ENCODE results near the gene CHAF1A.

The CHAF1A gene

DNA sequence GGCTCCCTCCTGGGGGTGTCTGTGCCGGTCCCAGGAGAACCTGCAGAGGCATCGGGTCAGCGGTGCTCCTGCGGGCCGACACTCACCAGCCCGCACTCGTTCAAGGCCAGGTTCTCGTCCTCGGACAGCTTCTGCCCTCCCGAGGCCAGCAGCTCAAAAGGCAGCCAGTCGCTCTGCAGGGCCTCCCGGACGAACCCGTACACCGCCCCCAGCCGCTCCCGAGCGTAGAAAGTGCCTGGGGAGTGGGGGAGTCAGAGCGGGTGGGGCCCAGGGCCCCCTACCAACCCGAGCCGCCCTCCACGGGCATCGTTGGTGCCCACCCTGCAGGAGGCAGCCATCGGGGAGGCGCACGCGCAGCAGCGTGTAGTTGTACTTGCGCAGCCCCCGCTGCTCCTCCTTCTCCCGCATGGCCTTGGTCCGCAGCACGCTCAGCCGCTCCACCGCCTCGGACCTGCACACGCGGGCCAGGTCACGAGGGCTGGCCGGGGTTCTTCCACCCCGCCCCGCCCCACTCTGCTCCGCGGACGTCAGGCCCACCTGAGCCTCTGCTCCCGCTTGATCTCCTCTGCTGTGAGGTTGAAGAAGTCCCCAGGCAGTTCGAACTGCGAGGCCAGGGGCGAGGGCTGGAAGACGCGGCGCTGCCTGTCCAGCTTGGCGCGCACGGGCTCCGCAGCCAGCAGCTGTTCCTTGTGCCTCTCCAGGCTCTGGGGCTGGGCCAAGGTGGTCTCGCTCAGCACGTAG, 43.7 kb downstream of the CHAF1A start:
- no peak overlapping the region for H3K27ac Mint-ChIP-seq
- no peaks in the 10 kb centered on the region for H3K9me3 Mint-ChIP-seq
- no peaks in the 10 kb centered on the region for H3K27me3 Mint-ChIP-seq
- no peaks in the 10 kb centered on the region for H3K4me1 Mint-ChIP-seq (ENCODE audit: low read depth)
- H3K36me3 Mint-ChIP-seq (ENCODE audit: low read depth) = peaks cover 20% of the 10 kb centered on the region
- H3K4me3 Mint-ChIP-seq = no peak overlapping the region

DNA sequence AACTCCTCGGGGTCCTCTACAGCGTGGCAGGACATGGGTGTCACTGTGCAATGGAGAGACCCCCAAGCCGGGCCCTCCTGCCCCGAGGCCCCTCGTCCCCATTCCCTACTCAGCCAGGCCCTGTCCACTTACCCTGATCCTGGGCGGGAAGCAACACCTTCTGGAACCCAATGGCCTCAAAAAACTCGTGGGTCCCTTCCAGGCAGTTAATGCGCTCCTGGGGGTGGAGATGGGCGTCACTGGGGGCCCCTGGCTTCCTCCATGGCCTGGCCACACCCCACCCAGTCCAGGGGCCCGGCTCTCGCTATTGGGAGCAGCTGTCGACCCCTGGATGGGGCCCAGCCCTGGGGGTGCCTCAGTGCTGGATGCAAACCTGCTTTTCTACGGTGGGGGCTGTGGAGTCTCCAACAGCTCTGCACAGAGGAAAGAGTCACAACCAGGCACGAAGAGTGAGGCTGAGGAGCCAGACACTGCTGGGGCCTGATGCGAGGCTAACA, 44.3 kb downstream of the CHAF1A start:
- H3K4me1 Mint-ChIP-seq (ENCODE audit: low read depth) = no peaks in the 10 kb centered on the region
- H3K9me3 Mint-ChIP-seq = no peaks in the 10 kb centered on the region
- H3K4me3 Mint-ChIP-seq = no peak overlapping the region
- H3K27me3 Mint-ChIP-seq = no peaks in the 10 kb centered on the region
- no peak overlapping the region for H3K27ac Mint-ChIP-seq
- peaks cover 20% of the 10 kb centered on the region for H3K36me3 Mint-ChIP-seq (ENCODE audit: low read depth)

DNA sequence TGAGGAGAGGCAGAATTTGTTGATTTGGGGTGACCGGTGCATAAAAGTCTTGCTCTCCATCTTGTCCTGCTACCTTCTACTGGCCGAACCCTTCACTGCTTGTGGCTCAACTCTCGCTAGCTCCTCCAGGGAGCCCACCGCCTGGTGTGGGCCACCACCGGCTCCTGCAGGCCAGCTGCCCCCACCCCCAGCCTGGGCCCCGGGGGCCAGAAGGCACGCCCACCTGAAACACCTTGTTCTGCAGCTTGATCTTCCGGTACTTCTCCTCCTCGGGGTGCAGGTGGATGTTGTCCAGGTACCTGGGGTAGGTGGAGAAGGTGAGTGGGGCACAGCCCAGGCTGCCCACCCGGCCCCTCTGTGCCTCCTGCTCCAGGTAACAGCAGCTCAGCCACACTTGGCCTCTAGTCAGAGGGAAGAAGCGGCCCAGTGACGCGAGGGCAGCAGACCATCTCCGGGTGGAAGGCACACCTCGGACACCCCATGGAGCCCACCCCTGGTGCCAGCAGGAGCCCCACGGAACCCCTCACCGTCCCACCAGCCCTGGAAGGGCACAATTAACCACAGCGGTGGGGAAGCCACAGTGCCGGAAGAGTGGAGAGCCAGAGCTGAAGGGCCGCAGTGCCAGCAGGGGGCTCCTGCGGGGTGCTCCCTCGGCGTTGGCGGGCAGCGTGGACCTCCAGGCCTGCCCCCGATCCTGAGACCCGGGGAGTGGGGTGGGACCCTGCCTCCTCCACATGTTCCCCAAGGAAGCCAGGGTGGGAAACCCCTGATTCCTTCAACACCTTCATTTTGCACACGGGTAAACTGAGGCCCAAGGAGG, 45.1 kb downstream of the CHAF1A start:
- no peak overlapping the region for H3K4me3 Mint-ChIP-seq
- no peaks in the 10 kb centered on the region for H3K27me3 Mint-ChIP-seq
- no peaks in the 10 kb centered on the region for H3K4me1 Mint-ChIP-seq (ENCODE audit: low read depth)
- H3K27ac Mint-ChIP-seq = no peak overlapping the region
- no peaks in the 10 kb centered on the region for H3K9me3 Mint-ChIP-seq
- H3K36me3 Mint-ChIP-seq (ENCODE audit: low read depth) = peaks cover 13% of the 10 kb centered on the region

DNA sequence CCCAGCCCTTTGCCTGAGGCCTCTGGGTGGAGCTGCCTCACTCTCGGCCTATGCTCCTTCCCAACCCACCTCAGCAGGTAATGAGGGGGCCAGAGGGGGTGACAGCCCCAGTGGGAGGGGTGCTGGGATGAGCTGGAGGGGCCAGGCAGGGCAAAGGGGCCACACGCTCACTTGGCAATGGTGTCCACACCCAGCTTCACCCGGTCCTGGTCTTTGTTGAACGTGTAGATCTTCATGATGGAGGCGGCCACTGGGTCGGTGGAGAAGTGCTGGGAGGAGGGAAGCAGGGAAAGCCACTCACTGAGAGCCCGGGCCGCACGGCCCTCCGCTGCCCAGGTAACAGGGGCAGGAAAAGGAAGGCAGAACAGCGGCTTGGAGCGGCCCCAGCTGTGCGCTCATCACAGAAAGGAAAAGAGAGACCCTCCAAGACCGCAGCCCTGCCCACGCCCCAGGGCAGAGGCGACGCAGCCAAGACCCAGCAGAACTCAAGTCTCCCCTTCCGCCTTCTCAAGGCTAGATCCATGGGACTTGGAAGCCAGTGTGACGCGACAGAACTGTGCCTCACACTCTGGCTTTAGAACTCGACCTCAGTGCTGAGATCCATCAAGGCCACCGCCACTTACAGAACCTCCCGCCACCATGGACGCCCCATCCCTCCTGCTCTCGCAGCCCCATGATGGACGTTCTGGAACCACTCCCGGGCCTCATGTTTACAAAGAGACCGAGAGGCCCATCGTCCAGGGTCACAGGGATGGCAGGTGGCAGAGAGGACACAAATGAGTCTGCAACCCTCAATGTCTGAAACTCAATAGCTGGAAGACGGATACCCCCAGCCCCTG, 45.9 kb downstream of the CHAF1A start:
- H3K4me3 Mint-ChIP-seq = no peak overlapping the region
- no peaks in the 10 kb centered on the region for H3K4me1 Mint-ChIP-seq (ENCODE audit: low read depth)
- no peaks in the 10 kb centered on the region for H3K9me3 Mint-ChIP-seq
- H3K36me3 Mint-ChIP-seq (ENCODE audit: low read depth) = peaks cover 9% of the 10 kb centered on the region
- H3K27me3 Mint-ChIP-seq = no peaks in the 10 kb centered on the region
- no peak overlapping the region for H3K27ac Mint-ChIP-seq

DNA sequence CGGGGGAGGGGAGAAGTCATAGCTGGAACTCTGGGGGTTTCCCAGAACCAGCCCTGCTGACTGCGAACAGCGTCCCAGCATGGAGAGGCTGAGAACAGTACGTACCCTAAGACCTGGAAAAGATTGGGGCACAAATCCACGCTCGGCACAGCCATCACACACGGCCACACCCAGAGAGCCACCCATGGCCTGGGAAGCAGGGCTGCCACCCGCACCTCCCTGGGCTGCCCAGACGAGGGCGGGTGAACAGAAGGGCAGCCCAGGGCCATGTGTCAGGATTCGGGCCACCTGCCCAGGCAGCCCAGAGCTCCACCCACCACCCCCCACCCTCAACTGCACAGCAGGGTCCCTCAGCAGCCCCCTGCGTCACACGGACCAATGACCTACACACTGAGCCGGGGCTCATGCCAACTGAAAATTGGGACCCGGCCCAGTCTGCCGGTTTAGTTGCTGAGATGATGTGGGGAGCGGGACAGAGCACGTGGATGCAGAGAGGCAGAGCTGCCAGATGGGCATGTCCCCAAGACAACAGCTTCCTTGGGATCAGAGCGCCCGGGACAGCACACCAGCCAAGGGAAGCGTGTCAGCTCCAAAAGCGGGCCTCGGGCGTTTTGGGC, 46.7 kb downstream of the CHAF1A start:
- Mint-ChIP-seq H3K27ac (no peak overlapping the region), H3K36me3 (ENCODE audit: low read depth) (peaks cover 8% of the 10 kb centered on the region), H3K27me3 (no peaks in the 10 kb centered on the region), H3K4me1 (ENCODE audit: low read depth) (no peaks in the 10 kb centered on the region), H3K4me3 (no peak overlapping the region), H3K9me3 (no peaks in the 10 kb centered on the region)

DNA sequence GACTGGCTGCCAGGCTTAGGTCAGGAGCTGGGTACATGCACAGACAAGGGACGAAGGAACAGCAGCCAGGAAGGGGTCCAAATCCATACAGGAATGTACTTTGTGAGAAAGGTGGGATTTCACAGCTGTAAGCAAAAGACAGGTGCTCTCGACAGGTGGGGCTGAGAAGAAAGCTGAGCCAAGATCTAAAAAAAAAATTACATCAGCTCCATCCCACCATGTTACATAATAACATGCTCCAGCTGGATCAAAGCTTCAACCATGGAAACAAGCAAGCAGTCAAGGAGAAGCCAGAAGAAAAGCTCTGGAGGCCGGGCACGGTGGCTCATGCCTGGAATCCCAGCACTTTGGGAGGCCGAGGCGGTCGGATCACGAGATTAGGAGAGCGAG, 47.2 kb downstream of the CHAF1A start:
- H3K27ac Mint-ChIP-seq = no peak overlapping the region
- H3K4me3 Mint-ChIP-seq = no peak overlapping the region
- H3K36me3 Mint-ChIP-seq (ENCODE audit: low read depth) = peaks cover 8% of the 10 kb centered on the region
- H3K4me1 Mint-ChIP-seq (ENCODE audit: low read depth) = no peaks in the 10 kb centered on the region
- H3K27me3 Mint-ChIP-seq = no peaks in the 10 kb centered on the region
- H3K9me3 Mint-ChIP-seq = no peaks in the 10 kb centered on the region

DNA sequence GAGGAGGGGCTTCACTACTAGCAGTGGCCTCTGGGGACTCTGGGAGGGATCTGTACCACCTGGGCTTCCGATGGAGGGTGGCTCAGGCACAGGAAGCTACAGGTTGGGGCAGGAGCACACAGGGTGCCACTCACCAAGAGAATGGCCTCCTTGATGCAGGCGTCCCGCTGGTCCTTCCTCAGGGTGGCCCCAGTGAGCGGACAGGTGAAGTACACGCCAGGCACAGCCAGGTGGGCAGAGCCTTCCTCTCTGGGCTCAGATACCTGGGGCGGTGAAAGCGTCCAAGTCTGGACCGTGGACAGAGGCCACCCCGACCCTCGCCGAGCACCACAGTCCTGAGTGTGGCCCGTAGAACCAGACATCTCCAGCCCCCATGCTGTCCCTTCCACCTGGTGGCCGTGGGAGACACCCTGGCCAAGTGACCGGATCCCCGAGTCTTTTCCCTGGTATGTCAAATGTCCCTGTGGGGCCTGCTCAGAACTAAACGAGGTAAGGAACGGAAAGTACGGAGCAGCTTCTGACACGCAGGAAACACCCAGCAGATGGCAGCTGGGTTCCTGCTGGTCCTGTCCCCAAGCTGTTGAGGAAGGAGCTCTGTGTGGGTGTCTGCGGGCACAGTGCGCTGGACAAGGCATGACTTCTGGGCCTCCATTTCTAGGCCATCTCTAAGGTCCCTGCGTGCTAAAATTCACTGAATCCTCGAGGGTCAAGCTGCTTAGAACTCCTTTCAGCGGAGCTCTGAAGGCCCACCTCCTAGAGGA, 50.0 kb downstream of the CHAF1A start:
- Mint-ChIP-seq H3K27ac (no peak overlapping the region), H3K4me3 (no peak overlapping the region), H3K36me3 (ENCODE audit: low read depth) (peaks cover 8% of the 10 kb centered on the region), H3K9me3 (no peaks in the 10 kb centered on the region), H3K4me1 (ENCODE audit: low read depth) (peaks cover 9% of the 10 kb centered on the region), H3K27me3 (no peaks in the 10 kb centered on the region)

DNA sequence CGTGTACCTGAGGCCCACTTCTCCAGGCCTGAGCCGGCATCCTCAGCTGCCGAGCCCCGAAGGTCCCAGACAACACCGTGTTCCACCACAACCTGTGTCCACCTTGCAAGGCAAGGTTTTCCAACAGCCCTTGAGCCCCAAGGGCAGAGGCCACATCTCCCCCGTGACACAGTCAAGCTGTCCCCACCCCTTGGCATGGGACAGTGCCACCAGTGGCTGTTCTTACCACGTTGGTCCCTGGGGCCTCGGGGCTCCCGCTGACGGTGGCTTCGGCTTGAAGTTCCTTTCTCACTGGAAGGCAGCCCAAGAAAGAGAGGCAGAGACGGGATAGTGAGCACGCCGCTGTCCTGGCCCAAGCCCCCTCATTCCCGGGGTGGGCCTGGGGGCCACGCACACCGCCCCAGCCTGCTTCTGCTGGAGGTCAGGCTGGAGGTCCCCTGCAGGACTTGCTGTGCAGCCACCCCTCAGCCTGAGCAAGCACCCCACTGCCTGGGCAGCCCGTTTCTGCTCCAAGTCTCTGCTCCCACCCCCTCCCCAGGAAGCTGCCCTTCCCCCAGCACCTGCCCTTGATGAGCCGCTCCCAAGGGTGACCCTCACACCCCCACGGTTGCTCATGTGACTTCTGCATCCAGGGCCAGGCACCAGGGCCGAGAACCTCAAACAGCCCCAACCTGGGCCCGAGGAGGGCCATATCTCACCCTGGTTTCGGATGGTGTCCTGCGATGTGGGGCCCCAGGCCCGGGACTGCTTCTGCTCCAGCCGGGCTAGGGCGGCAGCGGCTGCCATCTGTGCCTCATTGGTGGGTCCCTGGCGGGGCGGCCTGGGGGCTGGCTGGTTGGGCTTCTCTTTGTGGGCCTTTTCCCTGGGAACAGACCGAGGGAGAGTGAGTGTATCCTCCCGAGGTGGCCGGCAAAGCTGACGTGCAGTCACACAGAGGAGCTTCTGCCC, 51.1 kb downstream of the CHAF1A start:
- Mint-ChIP-seq H3K27ac (no peak overlapping the region), H3K36me3 (ENCODE audit: low read depth) (peaks cover 6% of the 10 kb centered on the region), H3K9me3 (no peaks in the 10 kb centered on the region), H3K4me3 (no peak overlapping the region), H3K27me3 (no peaks in the 10 kb centered on the region), H3K4me1 (ENCODE audit: low read depth) (peaks cover 12% of the 10 kb centered on the region)

DNA sequence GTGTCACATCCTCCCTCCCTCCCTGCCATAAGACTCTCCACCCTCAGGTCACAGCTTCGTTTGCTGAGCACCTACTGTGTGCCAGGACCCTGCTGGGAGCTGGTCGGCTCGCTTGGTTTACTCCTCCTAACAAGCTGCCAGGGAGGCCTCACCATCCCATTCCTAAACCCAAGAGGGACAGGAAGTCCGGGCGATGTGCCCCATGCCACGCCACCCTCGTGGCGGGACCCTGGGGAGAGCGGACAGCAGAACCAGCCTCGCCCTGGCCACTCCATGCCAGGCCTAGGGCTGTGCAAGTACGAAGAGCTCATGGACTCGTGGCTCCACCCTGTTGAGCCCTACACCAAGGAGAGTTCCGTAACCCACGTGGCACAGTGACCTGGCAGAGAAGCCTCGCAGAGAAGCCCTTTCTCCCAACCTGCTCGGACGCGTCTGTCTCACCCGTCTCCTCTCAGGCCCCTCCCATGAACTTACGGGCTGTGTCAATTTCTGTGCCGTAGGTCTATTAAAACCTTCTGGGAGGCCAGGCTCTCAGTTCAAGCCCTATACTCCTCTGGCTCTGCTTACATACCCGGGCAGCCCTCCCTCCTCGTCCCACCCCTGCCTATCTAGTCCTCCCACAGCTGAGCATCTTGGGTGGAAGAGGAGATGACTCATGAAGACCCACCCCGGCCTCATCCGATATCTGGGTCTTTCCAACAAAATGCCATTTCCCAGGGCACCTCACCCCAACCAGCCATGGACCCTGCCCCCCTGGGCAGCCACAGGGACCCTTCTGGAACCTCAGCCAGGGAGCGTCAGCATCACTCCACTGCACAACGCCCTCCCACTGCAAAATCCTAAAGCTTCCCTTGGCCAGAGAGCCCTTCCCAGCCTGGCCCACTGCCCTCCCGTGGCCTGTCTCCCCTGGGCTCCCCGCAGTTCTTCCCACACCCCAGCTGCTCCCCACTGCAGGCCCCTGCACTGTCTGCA, 52.6 kb downstream of the CHAF1A start:
- H3K9me3 Mint-ChIP-seq = no peaks in the 10 kb centered on the region
- H3K4me3 Mint-ChIP-seq = no peak overlapping the region
- no peaks in the 10 kb centered on the region for H3K27me3 Mint-ChIP-seq
- no peak overlapping the region for H3K27ac Mint-ChIP-seq
- peaks cover 4% of the 10 kb centered on the region for H3K36me3 Mint-ChIP-seq (ENCODE audit: low read depth)
- peaks cover 12% of the 10 kb centered on the region for H3K4me1 Mint-ChIP-seq (ENCODE audit: low read depth)

DNA sequence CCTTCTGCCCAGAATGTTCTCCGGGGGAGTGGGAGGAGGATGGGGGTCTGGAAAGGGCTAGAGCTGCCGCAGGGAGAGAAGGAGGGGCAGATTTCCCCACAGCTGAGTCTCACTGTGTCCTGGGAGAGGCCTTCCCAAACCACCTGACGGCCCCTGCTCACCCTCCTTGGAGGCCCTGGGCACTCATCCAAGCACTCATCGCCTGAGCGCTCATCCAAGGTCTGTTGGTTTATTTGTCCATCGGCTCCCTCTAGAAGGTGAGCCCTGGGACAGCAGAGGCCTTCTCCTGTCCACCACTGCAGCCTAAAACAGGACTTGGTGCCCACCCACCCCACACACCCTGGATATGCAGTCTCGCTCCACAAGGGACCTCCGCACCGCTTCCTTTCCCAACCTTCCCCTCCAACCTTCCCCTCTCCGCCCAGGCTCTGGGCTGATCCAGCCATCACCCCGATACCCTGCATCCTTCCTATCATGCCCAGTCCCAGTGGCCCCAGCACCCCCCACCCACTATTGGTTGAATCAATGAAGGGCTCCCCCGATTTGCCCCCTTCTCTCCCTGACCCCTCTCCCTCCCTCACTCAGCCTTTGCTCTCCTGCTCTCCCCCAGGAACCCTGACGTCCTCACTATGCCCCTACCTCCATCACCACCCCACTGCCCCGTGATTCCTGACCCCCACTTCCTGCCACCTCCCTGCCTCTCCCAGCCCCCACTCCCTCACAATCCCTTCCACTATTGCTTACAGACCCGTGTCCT, 53.5 kb downstream of the CHAF1A start:
- no peaks in the 10 kb centered on the region for H3K27me3 Mint-ChIP-seq
- H3K4me3 Mint-ChIP-seq = peak overlapping the region; percentile 89
- H3K27ac Mint-ChIP-seq = peak overlapping the region; percentile 92
- H3K9me3 Mint-ChIP-seq = no peaks in the 10 kb centered on the region
- peaks cover under 1% of the 10 kb centered on the region for H3K36me3 Mint-ChIP-seq (ENCODE audit: low read depth)
- H3K4me1 Mint-ChIP-seq (ENCODE audit: low read depth) = peaks cover 12% of the 10 kb centered on the region

DNA sequence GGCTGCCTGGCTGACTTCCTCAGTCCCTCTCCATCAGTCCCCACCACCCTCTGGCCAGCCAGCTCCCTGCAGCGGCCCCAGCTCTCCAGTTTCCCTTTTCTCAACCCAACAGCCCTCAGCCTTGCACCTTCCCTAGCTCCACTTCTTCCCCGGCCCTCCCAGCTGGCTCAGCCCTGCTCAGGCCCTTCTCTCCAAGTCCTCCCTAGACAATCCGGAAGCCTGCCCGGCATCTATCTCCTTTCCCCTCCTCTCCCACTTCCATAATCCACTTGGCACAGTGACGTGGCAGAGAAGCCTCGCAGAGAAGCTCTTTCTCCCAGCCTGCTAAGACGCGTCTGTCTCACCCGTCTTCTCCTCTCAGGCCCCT, 54.0 kb downstream of the CHAF1A start:
- no peaks in the 10 kb centered on the region for H3K9me3 Mint-ChIP-seq
- peak overlapping the region; percentile 92 for H3K27ac Mint-ChIP-seq
- H3K27me3 Mint-ChIP-seq = no peaks in the 10 kb centered on the region
- H3K4me1 Mint-ChIP-seq (ENCODE audit: low read depth) = peaks cover 12% of the 10 kb centered on the region
- H3K36me3 Mint-ChIP-seq (ENCODE audit: low read depth) = no peaks in the 10 kb centered on the region
- peak overlapping the region; percentile 89 for H3K4me3 Mint-ChIP-seq

All from stimulated activated naive CD8-positive, alpha-beta T cell treated with anti-CD3 and anti-CD28 coated beads, Interleukin-15, Interleukin-2, amounts not matched to agents 100 ng/mL and 50 ng/mL, for 24 hours (primary cell).